ENCODE results near the gene APOB.

DNA sequence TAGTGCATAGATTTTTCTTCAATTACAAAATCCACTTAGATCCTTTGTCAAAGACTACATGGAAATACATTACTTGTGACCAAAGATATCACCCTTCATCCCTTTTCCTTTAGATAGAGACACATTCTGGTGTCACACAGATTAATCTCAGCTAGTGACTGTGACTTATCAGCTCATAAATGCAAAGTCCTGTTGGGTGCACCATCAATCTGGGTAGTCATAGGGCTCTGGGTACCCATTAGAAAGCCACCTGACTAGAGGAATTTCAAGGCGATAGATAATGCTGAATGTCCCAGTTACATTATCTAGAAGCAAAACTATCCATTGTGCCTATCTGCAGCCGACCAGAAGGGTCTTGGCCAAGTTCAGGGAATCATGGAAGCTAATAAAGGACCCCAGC is 2.6 kb upstream of the APOB start:
- TF ChIP-seq, protein P1, sequence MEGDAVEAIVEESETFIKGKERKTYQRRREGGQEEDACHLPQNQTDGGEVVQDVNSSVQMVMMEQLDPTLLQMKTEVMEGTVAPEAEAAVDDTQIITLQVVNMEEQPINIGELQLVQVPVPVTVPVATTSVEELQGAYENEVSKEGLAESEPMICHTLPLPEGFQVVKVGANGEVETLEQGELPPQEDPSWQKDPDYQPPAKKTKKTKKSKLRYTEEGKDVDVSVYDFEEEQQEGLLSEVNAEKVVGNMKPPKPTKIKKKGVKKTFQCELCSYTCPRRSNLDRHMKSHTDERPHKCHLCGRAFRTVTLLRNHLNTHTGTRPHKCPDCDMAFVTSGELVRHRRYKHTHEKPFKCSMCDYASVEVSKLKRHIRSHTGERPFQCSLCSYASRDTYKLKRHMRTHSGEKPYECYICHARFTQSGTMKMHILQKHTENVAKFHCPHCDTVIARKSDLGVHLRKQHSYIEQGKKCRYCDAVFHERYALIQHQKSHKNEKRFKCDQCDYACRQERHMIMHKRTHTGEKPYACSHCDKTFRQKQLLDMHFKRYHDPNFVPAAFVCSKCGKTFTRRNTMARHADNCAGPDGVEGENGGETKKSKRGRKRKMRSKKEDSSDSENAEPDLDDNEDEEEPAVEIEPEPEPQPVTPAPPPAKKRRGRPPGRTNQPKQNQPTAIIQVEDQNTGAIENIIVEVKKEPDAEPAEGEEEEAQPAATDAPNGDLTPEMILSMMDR (IDR thresholded peaks at IDR 0.05; ENCODE audit: insufficient read depth, low read length) = no peak
- TF ChIP-seq POLR2AphosphoS5 (IDR thresholded peaks at IDR 0.05; ENCODE audit: low read depth) = no peak

Measured in HL-60 (cell line).